Skeletal muscle cell (primary cell): ENCODE data around the gene TNFRSF1B.

Experiments
- DNase-seq: peaks from one replicate; pipeline ENCODE4 v3.0.0-alpha.2; 2010; ENCODE audit warnings: low read depth
- H3K4me3 ChIP-seq: 2 replicates; pipeline ENCODE4 v1.5.1; 2011; ENCODE audit warnings: low read depth, mild to moderate bottlenecking, control low read depth, low read length, moderate library complexity

The TNFRSF1B gene

DNA sequence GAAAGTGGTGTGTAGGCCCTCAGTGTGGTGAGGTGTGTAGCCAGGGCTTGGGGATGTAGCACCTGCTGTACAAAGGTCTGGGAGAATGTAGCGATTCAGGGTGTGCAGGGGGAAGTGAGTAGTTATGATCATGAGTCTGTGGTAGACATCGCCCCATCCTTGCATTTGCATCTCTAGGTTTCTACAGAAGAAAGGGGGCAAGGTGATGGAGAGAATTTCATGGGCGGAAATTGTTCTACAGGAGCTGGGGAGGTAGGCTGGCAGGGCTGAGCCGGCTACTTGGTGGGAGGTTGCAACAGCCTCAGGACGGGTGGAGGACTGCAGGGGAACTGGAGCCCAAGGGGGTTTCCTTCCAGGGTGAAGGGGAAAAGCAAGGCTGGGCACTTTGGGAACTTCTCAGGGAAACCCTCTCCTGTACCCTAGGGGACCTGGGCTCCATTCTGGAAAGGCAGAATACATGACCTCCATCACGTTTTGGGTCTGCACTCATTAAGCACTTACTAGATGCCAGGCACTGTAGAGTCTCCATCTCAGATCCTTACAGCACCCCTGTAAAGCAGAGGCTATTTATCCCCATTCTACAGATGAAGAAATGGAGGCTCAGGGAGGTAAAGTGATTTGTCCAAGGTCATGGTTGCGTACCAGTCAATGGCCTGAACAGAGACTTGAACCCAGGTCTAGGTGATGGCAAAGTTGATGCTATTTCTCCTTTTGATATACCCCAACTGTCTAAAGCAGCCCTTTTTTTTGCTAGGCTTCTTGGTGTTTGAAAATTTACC lies 14.5 kb upstream of the TNFRSF1B start:
- no peak overlapping the region for H3K4me3 ChIP-seq
- DNase-seq, result no peak

DNA sequence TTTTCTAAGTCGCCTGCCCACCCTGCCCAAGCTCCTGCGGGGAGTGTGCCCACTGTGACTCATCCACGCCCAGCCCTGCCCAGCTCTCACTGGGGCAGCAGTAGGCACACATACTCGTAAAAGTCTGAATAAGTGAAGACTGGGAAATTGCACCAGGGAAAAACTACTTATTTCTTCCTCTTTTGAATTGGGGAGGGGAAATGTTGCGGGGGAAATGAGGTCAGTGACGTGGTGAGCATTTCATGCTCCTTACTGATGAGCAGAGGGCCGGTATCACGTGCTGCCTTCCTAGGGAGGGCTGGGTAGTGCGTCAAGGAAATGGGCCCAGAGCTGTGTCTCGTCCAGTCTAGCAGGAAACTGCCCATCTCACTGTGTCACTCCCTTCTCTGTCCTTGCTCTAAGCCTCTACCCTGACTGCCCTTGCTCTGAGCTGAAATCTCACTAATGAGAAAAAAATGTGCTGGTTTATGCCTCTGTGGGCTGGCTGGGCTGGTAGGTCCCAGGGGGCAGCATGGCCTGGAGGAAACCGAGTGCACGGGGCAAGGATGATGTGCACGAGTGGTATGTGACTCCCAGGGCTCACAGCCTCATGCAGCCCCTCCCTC lies 13.5 kb upstream of the TNFRSF1B start:
- peak; percentile 56 for DNase-seq
- H3K4me3 ChIP-seq, result no peak overlapping the region

DNA sequence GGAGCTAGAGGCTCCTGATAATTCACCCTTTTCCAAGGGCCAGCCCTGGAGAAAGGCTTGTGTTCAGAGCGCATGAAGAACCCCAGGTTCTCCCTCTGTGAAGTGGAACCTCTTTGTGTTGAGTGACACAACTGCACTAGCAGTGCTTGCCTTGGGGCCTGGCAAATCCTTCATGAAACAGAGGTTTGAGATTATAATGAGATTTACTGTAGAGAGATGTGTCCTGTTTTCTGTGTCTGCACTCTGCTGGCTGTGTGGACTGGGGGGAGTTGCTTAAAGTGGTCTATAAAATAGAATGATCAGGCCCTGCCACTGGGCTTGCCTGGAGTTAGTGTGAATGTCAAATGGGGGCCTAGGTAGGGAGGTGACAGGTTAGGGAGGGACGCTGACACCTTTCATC lies 11.5 kb upstream of the TNFRSF1B start:
- no peak overlapping the region for H3K4me3 ChIP-seq
- no peak for DNase-seq

DNA sequence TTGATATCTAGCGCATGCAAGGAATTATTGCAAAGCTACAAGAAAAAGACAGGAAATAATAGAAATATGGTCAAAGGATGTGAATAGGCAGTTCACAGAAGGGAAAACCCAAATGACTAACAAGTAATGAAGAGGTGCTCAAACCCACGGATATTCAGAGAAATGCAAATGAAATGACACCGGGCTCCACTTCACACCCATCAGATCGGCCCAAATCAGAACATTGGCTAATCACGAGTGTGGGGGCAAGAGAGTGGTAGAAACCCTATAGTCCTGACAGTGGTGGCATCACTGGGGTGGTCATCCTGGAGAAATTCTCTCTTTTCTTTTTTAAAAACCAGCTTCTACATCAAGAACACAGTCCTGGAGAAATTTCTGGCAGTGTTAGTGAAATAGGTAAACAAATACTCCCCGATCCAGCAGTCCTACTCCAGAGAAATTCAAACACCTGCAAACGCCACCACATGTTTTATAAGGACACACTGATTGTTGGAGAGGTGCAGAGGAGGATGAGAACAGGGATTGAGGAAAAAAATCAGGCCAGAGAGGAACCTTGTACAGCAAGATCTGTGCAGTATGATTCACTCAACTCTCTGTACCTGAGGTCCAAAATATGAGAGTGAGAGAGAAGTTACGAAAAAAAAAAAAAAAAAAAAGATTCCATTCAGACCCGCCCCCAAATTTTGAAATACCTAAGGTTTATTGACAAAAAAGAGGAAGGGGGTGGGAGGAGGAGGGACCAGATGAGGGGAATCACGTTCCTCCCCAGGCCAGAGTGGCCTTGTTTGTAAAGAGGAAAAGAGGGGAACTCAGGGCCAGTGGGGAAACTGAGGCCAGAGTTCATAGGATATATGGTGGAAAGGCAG lies 9.2 kb upstream of the TNFRSF1B start:
- no peak overlapping the region for H3K4me3 ChIP-seq
- no peak for DNase-seq

DNA sequence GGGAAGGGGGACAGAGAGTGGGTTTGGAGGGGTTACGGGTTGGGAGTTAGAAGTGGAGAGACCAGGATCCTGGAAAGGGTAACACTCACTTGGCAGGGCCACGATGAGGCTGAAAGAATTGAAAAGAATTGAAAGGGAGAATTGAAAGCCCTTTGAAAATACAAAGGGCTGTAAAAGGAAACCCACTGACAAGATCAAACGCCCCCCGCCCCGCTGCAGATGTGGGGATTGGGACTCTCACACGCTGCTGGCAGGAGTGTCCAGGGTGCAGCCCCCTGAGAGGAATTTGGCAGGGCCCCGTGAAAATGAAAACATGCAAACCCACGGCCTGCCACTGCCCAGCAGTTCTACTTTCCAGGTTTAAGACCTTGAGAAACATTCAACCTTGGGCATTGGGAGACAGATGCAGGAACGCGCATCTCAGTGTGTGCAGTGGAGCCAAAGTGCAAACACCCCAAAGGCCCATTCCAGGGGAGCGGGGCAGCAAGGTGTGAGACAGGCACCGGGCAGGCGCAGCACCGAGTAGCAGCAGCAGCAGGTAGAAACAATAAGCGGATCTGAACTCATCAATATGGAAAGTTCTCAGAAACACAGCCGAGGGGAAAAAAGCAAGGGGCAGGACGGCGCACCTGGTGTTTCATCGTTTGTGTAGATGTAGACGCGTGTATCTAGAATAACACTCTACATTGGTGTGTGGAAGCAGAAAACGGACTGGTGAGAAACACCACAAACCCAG lies 8.3 kb upstream of the TNFRSF1B start:
- H3K4me3 ChIP-seq, result no peak overlapping the region
- no peak for DNase-seq

DNA sequence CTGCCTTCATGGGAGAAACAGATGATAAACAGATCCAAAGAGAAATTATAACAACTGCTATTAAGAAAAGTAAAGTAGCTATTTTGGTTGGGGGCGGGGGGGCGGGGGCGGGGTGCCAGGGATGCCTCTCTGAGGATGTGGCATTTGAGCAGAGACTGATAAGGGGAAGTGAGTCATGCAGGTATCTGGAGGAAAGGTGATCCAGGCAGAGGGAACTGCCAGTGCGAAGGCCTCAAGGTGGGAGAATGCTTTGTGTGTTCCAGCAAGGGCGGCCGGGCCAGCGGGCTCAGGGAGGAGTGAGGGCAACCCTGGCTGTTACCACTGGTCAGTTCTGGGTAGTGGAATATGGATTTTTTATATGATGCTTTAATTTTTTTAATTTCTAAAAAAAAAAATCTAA lies 7.0 kb upstream of the TNFRSF1B start:
- no peak for DNase-seq
- no peak overlapping the region for H3K4me3 ChIP-seq

DNA sequence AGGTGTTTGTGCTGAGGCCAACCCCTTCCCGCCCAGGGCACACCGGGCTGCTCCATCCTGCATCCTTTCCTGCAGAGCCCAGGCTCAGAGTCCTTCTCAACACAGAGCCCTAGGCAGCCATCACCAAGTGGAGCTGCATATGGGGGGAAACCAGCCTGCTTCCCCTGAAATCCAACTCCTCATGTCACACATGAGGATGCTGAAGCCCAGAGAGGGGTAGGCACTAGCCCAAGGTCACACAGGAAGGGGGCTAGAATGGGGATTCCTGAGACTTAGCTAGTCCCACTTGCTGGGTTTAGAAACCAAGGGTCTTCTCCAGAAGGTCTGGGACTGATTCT lies 5.5 kb upstream of the TNFRSF1B start:
- no peak for DNase-seq
- H3K4me3 ChIP-seq, result no peak overlapping the region

DNA sequence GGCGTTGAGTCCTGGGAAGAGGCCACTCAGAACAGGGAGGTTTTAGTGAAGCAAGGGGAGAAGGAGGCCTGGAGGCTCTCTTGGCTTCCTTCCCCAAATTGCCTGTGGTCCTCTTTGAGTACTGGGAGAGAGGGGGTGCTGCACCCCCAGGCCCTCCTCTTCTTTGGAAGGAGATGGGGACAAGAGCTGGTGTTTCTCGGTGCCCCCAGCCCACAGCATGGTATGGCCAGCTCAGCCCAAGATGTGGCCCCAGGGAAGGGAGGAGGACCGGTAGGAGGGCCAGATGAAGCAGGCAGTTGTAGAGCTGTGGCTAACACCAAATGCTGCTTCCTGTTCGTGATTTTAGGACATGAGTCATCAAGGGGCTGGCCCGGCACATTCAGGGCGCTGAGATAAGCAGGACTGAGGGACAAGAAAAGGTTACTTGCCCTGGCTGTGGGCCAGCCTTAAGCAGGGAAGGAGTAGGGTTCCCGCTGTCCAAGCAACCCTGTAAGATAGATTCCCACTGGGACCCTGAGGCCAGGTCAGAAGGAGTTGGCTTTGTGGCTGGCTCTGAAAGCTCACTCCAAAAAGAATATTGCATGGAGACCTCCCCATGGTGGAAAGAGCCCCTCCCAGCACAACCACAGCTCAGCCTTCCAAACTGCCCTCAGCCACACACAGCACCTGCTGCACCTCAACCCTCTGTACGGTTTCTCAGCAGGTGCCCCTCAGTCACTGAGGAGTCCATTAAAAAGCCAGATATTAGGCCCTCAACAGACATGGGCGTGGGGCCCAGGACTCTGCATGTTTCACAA lies 4.9 kb upstream of the TNFRSF1B start:
- no peak overlapping the region for H3K4me3 ChIP-seq

DNA sequence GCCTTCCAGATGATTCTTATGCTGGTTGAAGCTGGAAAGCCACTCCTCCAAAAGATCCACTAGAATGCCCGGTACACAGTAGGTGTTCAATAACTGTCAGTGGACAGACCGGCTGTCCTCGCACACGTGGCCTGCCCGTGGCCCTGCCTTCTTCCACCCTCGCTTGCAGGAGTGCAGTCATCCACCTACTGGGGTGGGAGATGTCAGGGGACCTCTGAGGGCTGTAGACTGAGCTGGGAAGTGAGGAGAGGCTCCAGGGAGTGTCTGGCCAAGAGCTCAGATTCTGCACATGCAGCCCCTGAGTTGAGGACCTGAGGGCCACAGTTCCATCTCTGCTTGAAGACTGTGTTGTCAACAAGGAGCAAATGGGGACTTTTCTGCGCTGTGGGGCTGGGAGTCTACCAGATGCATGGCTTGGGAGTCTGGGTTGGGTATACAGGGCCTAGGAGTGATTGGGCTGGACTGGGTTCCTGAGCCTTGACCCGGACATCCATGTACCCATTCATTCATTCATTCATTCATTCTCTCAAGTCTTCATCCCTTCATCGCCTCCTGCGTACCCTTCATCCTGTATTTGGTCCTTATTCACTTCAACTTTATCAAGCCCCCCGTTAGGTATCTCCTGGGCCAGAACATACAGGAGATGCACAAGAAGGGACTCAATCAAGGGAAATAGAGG lies 4.2 kb upstream of the TNFRSF1B start:
- no peak for DNase-seq
- H3K4me3 ChIP-seq, result no peak overlapping the region

More for the DNA sequence above, 4.9 kb upstream of the TNFRSF1B start:
- peak; percentile 55 for DNase-seq

DNA sequence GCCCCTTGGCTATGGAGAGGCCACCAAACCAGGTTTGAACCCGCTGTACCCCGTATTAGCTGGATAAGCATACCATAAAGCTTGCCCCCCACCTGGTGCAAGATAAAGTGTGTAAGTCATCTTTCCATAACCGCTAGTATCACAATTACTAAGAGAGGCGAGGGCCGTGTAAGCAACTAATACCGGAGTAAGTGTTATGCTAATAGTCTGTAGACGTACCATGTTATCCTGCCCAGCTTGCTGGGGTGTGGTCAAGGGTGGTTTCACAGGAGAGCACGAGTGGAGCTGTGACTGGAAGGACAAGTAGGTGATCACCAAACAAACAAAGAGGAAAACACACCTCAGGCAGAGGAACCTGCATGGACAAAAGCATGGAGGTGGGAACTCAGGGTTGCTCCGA lies 3.6 kb upstream of the TNFRSF1B start:
- no peak overlapping the region for H3K4me3 ChIP-seq
- DNase-seq, result no peak

DNA sequence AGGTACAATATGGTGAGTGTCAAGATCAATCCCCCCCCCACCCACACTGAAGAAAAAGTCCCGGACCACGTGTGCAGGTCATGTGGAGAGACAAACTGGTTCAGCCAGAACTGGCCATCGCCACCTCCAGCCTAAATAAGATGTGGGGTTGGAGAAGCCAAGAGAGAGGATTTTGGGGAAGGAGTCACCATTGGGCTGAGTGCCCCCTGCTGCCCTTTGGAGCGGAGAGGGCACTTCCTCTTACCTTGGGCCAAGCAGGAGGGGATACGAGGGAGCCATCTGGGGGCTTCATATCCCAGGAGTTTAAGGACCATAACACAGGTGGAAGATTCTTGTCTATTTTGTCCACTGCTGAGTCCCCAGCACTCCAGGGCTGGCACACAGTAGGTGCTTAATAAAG lies 2.6 kb upstream of the TNFRSF1B start:
- no peak overlapping the region for H3K4me3 ChIP-seq

DNA sequence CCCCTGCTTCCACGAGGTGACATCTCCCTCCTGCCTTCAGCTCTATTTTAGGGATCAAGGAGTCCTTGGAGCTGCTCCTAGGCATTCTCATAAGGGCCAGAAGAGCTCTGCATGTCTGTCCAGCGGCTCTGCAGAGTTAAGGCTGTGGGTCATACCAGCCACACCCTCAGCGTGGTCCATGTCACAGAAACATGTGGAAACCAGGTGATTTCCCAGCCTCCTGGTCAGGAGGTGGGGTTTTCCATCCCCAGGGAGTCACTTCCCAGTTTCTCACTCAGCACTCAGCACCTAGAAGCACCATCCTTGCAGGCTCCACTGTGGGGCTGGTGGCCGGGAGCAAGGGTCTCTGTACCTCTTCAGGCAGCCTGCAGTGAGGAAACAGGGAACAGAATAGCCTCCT lies 1.4 kb upstream of the TNFRSF1B start:
- DNase-seq, result no peak
- H3K4me3 ChIP-seq, result no peak overlapping the region

More for the DNA sequence above, 2.6 kb upstream of the TNFRSF1B start:
- no peak for DNase-seq

DNA sequence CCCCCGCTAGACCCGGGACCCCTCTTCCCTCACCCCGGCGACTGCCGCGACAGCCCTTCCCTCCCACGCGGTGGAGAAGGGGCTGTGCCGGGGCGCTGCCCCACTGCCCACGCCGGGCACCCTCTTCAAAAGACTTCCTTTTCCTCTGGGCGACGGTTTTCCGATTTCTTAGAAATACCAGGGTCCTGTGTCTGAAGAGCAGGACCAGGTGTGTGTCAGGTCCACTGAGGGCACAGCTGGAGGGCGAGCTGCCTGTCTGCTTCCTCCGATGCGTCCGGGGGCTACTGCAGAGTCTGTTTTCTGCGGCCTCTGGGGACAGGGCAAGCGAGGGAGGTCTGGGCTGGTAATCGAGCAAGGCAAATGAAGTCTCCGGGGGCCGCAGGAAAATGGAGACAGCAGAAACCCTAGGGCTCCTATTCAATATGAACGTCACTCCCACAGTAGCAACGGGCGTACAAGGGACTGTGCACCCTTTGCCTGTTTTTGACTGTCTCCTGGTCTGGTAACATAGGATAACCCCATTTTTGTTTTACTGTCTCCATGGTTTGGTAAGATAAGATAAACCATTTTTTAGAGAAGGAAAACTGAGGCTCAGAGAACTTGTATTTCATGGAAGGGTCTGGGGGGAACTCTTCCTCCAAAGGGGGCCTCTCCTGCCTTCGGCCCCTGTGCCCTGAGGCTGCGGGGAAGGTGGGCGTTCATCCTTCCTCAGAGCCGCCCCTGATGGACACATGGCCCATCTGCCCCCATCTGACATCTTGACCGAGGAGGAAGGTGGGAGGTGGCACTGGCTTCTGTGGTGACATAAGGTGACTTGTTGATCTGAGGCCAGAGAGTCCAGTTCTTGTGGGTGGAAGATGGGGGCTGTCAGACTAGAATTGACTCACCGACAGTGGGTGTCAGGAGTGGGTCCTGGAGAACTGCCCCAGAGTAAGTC lies 970 bp downstream of the TNFRSF1B start:
- no peak for DNase-seq
- peak overlapping the region; percentile 64 for H3K4me3 ChIP-seq

DNA sequence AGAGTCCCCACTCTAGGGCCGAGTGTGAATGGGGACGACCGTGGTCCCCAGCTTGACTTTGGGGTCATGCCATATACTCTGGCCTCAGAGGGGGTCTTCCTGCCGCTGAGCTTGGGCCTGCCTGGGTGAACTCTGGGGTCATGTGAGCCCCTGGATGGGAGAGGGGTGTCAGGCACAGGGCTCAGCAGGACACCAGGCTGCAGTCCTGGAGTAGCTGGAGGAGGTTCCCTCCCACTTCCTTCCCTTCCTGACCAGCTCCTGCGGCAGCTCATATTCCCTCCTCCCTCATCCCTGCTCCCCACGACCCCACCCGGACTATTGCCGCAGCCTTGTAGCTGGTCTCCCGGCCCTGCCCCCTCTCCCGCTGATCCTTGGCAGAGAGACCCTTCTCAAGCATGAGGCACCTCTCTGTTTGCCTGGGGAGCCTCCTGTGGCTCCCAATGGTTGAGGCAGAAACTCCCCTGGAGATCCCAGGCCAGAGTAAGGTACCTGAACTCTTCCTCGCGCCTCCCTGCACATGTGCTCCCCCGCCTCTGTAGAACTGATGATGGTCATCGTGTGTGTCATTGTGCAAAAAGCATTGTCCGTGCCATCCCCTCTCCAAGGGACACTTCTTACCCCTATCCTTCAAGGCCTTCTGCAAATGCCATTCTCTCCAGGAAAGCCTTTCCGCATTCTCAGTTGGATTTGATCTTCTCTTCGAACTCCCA lies 1.8 kb downstream of the TNFRSF1B start:
- DNase-seq, result no peak
- H3K4me3 ChIP-seq, result peak overlapping the region; percentile 64

DNA sequence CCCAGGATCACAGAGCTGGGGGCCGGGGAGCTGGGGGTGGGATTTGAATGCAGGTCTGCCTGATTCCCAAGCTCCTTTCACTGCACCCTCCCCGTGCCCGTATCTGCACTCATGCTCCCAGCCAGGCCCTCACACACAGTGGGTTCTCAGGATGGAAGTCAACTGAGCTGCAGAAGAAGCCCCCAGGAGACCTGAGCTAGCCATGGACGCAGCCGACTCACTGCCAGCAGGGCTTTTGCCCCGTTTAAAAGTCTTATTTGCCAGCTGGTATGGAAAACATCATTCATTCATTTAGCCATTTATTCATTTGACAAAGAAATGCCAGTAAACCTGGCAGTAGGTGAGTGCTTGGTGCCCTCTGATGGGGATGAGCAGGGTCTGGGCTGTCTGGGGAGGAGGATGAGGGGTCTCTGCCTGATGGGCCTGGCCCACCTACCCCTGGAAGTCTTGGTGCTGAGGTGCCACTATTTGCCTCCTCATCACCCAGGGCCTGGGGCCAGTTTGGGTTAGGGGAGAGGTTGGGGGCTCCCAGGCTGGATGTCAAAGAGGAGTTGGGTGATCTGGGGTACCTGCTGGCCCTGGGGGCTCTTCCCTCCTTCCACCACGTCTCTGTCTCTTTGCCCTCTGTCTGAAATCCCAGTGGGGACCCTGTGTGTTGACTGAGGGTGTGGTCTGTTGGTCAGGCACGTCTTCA lies 2.8 kb downstream of the TNFRSF1B start:
- H3K4me3 ChIP-seq, result no peak overlapping the region

DNA sequence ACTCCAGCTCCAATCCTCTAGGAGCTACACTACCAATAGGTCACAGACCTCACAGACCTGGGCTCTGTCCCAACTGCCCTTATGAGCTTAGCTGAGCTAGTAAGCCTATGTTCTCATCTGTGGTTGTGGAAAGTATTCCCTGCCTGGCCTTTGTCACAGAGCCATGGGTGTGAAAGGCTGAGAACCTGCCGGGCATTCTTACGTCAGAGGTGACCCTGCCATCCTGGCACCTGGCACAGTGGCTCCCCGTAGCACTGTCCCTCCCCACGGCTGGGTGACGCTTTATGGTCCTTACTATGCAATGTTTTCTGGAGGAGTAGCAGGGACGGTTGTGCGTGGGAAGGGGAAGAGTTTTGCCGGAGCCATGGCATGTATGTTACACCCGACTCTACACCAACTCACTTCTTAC lies 3.5 kb downstream of the TNFRSF1B start:
- no peak for DNase-seq
- H3K4me3 ChIP-seq, result no peak overlapping the region

More for the DNA sequence above, 2.8 kb downstream of the TNFRSF1B start:
- DNase-seq, result no peak
